Ishikawa (cell line): ENCODE data around the gene CXCR1.

Experiments used
- CEBPB ChIP-seq: IDR thresholded peaks from 2 replicates; pipeline ENCODE4 v1.6.1; 2012
- CREB1 ChIP-seq: IDR thresholded peaks from 2 replicates; pipeline ENCODE4 v1.6.1; 2012; ENCODE audit warnings: low read depth
- EGR1 ChIP-seq: IDR thresholded peaks from 2 replicates; pipeline ENCODE4 v1.6.1; 2012
- EP300 ChIP-seq: IDR thresholded peaks from 2 replicates; pipeline ENCODE4 v1.6.1; 2012; ENCODE audit warnings: borderline replicate concordance
- FOXM1 ChIP-seq: IDR thresholded peaks from 2 replicates; pipeline ENCODE4 v1.6.1; 2012; ENCODE audit warnings: low read depth, borderline replicate concordance
- MAX ChIP-seq: IDR thresholded peaks from 2 replicates; pipeline ENCODE4 v1.6.1; 2012
- NFIC ChIP-seq: IDR thresholded peaks from 2 replicates; pipeline ENCODE4 v1.6.1; 2012
- RAD21 ChIP-seq: IDR thresholded peaks from 2 replicates; pipeline ENCODE4 v1.6.1; 2012; ENCODE audit warnings: low read depth
- REST ChIP-seq: IDR thresholded peaks from 2 replicates; pipeline ENCODE4 v1.6.1; 2012; ENCODE audit warnings: low read depth, mild to moderate bottlenecking
- TAF1 ChIP-seq: IDR thresholded peaks from 2 replicates; pipeline ENCODE4 v1.6.1; 2012; ENCODE audit warnings: low read depth, mild to moderate bottlenecking
- TCF12 ChIP-seq: IDR thresholded peaks from 2 replicates; pipeline ENCODE4 v1.6.1; 2012; ENCODE audit warnings: low read depth
- TEAD4 ChIP-seq: IDR thresholded peaks from 2 replicates; pipeline ENCODE4 v1.6.1; 2012
- USF1 ChIP-seq: IDR thresholded peaks from 2 replicates; pipeline ENCODE4 v1.6.1; 2012
- YY1 ChIP-seq: IDR thresholded peaks from 2 replicates; pipeline ENCODE4 v1.6.1; 2012; ENCODE audit warnings: low read depth
- ZBTB7A ChIP-seq: IDR thresholded peaks from 2 replicates; pipeline ENCODE4 v1.6.1; 2012; ENCODE audit warnings: low read depth

CXCR1 gene

GRCh38 chr2:218169757-218170546 is 3.2 kb upstream of the CXCR1 start:
- no peak for TF ChIP-seq TEAD4
- no peak for TF ChIP-seq FOXM1
- no peak for TF ChIP-seq TAF1
- no peak for TF ChIP-seq EP300
- TF ChIP-seq EGR1, result no peak
- TF ChIP-seq TCF12, result no peak
- no peak for TF ChIP-seq RAD21
- TF ChIP-seq CEBPB, result no peak
- TF ChIP-seq REST, result no peak
- TF ChIP-seq NFIC, result no peak
- TF ChIP-seq CREB1, result no peak

- TF ChIP-seq RAD21 (peak; percentile 49), NFIC (no peak)
Observed at GRCh38 chr2:218168635-218169462, 2.1 kb upstream of the CXCR1 start.

GRCh38 chr2:218168016-218168415 is 1.3 kb upstream of the CXCR1 start:
- TF ChIP-seq TAF1 (no peak), NFIC (no peak), MAX (no peak), FOXM1 (no peak), EP300 (no peak), YY1 (no peak), TCF12 (no peak), TEAD4 (no peak), USF1 (no peak), RAD21 (no peak), CEBPB (no peak), EGR1 (no peak), REST (no peak)

- no peak for TF ChIP-seq TEAD4
- TF ChIP-seq TCF12, result no peak
- no peak for TF ChIP-seq CEBPB
- no peak for TF ChIP-seq REST
- TF ChIP-seq TAF1, result no peak
- no peak for TF ChIP-seq EP300
- TF ChIP-seq USF1, result no peak
- TF ChIP-seq RAD21, result no peak
- no peak for TF ChIP-seq FOXM1
- no peak for TF ChIP-seq MAX
- TF ChIP-seq YY1, result no peak
- TF ChIP-seq EGR1, result no peak
- no peak for TF ChIP-seq ZBTB7A
- no peak for TF ChIP-seq CREB1
- no peak for TF ChIP-seq NFIC
Observed at GRCh38 chr2:218162814-218163213, 3.9 kb downstream of the CXCR1 start.
